ENCODE data around the gene PDE4C. TPM values are rescaled to one million over a fixed set of nuclear protein-coding genes. Genes with fewer than 3 reads are reported as not detected.

Gene PDE4C
- total RNA-seq, 4 donors from 2014 or later: 0.27 to 1.4 (median 0.92) TPM; not detected in 1

- Histone ChIP-seq H3K4me1 (peaks cover 4 to 16% of the 10 kb centered on the region in 2 donors), H3K4me3 (replicated peaks in 1 of 3) (no peak overlapping the region), H3K27me3 (peaks cover 16% of the 10 kb centered on the region), H3K36me3 (no peaks in the 10 kb centered on the region), H3K27ac (no peak overlapping the region), H3K9me3 (no peaks in the 10 kb centered on the region)
- DNase-seq: no peak
- intact Hi-C loops (cut with DNase I): no loop called here
- WGBS, 2 donors: 74 to 88% methylated on average over 4 of the region's 4 CpGs
- no peak for TF ChIP-seq POLR2A (IDR thresholded peaks at IDR 0.05)
- no peak for TF ChIP-seq CTCF (IDR thresholded peaks at IDR 0.05)
These were observed 3.7 kb upstream of the PDE4C start for GRCh38 chr19:18229915-18230314.

- Histone ChIP-seq H3K4me3 (replicated peaks in 1 of 3) (no peak overlapping the region), H3K4me1 (peaks cover 7 to 19% of the 10 kb centered on the region in 2 donors), H3K27ac (no peak overlapping the region), H3K9me3 (no peaks in the 10 kb centered on the region), H3K27me3 (peaks cover 18% of the 10 kb centered on the region), H3K36me3 (no peaks in the 10 kb centered on the region)
- peak in 4 of 6 experiments; percentile 12 to 44 (median 30) for TF ChIP-seq CTCF (IDR thresholded peaks at IDR 0.05)
- TF ChIP-seq POLR2A (IDR thresholded peaks at IDR 0.05): no peak
- WGBS, 2 donors: 73 to 75% methylated on average over 5 of the region's 5 CpGs
- intact Hi-C loops (cut with DNase I): no loop called here
- no peak for DNase-seq
These were observed 3.2 kb upstream of the PDE4C start for GRCh38 chr19:18229474-18229873.

GRCh38 chr19:18227781-18228271, 1.6 kb upstream of the PDE4C start:
- Histone ChIP-seq H3K4me3 (replicated peaks in 1 of 3) (no peak overlapping the region), H3K27me3 (peaks cover 12% of the 10 kb centered on the region), H3K4me1 (peaks cover 7 to 24% of the 10 kb centered on the region in 2 donors), H3K36me3 (no peaks in the 10 kb centered on the region), H3K27ac (no peak overlapping the region), H3K9me3 (no peaks in the 10 kb centered on the region)
- intact Hi-C loops (cut with DNase I): no loop called here
- WGBS, 2 donors: 70 to 84% methylated on average over 6 of the region's 6 CpGs
- TF ChIP-seq CTCF (IDR thresholded peaks at IDR 0.05) (no peak), POLR2A (IDR thresholded peaks at IDR 0.05) (no peak)
- no peak for DNase-seq

GRCh38 chr19:18226956-18227780, 930 bp upstream of the PDE4C start:
- Histone ChIP-seq H3K27me3 (peaks cover 8% of the 10 kb centered on the region), H3K27ac (no peak overlapping the region), H3K4me1 (peaks cover 7 to 24% of the 10 kb centered on the region in 2 donors), H3K4me3 (replicated peaks in 1 of 3) (no peak overlapping the region), H3K9me3 (no peaks in the 10 kb centered on the region), H3K36me3 (no peaks in the 10 kb centered on the region)
- DNase-seq: no peak
- TF ChIP-seq POLR2A (IDR thresholded peaks at IDR 0.05): no peak
- TF ChIP-seq CTCF (IDR thresholded peaks at IDR 0.05): no peak
- 83 to 85% methylated on average over 16 to 18 of the region's 18 CpGs for WGBS, 2 donors
- intact Hi-C loops (cut with DNase I): no loop called here

GRCh38 chr19:18225355-18225701, 910 bp downstream of the PDE4C start:
- 11% methylated on average over 12 of the region's 16 CpGs; no CpG with 5 or more reads in 1 of the 2 donors for WGBS, 2 donors
- Histone ChIP-seq H3K36me3 (no peaks in the 10 kb centered on the region), H3K27ac (peak overlapping the region in 1 of 3 donors; percentile 8), H3K4me3 (replicated peaks in 1 of 3) (peak overlapping the region in 1 of 3 donors; percentile 24), H3K9me3 (no peaks in the 10 kb centered on the region), H3K4me1 (peaks cover 7 to 32% of the 10 kb centered on the region in 2 donors), H3K27me3 (peaks cover 8% of the 10 kb centered on the region)
- no peak for TF ChIP-seq POLR2A (IDR thresholded peaks at IDR 0.05)
- TF ChIP-seq CTCF (IDR thresholded peaks at IDR 0.05): no peak
- DNase-seq: no peak
- intact Hi-C loops (cut with DNase I): no loop called here

Measured in thyroid gland (tissue), 4 donors.